PC-3 (cell line): ENCODE data around the gene DIAPH2.

ENCODE experiments used
- EZH2 ChIP-seq: fragments of 300-600 bp; sonication (generic); IDR thresholded peaks from one replicate; pipeline ENCODE4 v1.6.1; 2017; ENCODE audit warnings: antibody characterized with exemption, mild to moderate bottlenecking, low read length; ENCODE audit not compliant: unreplicated experiment
- TF ChIP-seq, protein P1 (sequence below): fragments of 300-600 bp; sonication (generic); conservative IDR thresholded peaks from 2 replicates; pipeline ENCODE4 v1.5.1; 2017; ENCODE audit warnings: antibody characterized with exemption, low read depth, mild to moderate bottlenecking, low read length

GRCh38 chrX:97295954-97296353 lies 611.3 kb downstream of the DIAPH2 start:
- TF ChIP-seq EZH2: no peak
- TF ChIP-seq, protein P1, sequence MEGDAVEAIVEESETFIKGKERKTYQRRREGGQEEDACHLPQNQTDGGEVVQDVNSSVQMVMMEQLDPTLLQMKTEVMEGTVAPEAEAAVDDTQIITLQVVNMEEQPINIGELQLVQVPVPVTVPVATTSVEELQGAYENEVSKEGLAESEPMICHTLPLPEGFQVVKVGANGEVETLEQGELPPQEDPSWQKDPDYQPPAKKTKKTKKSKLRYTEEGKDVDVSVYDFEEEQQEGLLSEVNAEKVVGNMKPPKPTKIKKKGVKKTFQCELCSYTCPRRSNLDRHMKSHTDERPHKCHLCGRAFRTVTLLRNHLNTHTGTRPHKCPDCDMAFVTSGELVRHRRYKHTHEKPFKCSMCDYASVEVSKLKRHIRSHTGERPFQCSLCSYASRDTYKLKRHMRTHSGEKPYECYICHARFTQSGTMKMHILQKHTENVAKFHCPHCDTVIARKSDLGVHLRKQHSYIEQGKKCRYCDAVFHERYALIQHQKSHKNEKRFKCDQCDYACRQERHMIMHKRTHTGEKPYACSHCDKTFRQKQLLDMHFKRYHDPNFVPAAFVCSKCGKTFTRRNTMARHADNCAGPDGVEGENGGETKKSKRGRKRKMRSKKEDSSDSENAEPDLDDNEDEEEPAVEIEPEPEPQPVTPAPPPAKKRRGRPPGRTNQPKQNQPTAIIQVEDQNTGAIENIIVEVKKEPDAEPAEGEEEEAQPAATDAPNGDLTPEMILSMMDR: no peak
